RPMI7951 (cell line): ENCODE measurements around the gene IRF2BPL. TPM values are rescaled to one million over a fixed set of nuclear protein-coding genes. Genes with fewer than 3 reads are reported as not detected.
"Not testable (repeated sequence)": the region's sequence is repeated elsewhere in the genome, so short reads cannot be mapped to it uniquely, and the experiment has no call there.

ENCODE experiments used
- DNase-seq: peaks from one replicate; pipeline ENCODE4 v3.0.0-alpha.2; 2012; ENCODE audit warnings: low read depth
- total RNA-seq: library from RNA; depleted of rRNA; stranded (reverse); fragments of >200 nt; shearing (Covaris generic); gene quantifications from 2 replicates; pipeline ENCODE4 v1.2.3, GENCODE V29; 2014

The IRF2BPL gene
- total RNA-seq, 1 experiment from 2014 or later: 16.6 TPM

GRCh38 chr14:77033622-77034589 lies 5.4 kb upstream of the IRF2BPL start:
- DNase-seq: peak; percentile 91

- DNase-seq: peak; percentile 98
Observed at GRCh38 chr14:77032844-77033621, 4.5 kb upstream of the IRF2BPL start.

- no peak for DNase-seq
Observed at GRCh38 chr14:77032491-77032843, 4.0 kb upstream of the IRF2BPL start.

GRCh38 chr14:77031759-77032490 lies 3.4 kb upstream of the IRF2BPL start:
- peak; percentile 60 for DNase-seq

GRCh38 chr14:77027538-77028383 lies 747 bp downstream of the IRF2BPL start:
- DNase-seq: peak; percentile 82

GRCh38 chr14:77026930-77027537 lies 1.5 kb downstream of the IRF2BPL start:
- peak; percentile 49 for DNase-seq

GRCh38 chr14:77026166-77026929 lies 2.2 kb downstream of the IRF2BPL start:
- no peak for DNase-seq

- no peak for DNase-seq
Observed at GRCh38 chr14:77025744-77026165, 2.8 kb downstream of the IRF2BPL start.

GRCh38 chr14:77024171-77024691 lies 4.3 kb downstream of the IRF2BPL start:
- DNase-seq: peak; percentile 78

- peak; percentile 70 for DNase-seq
Observed at GRCh38 chr14:77023001-77023996, 5.2 kb downstream of the IRF2BPL start.

- no peak for DNase-seq
Observed at GRCh38 chr14:77022236-77022852, 6.2 kb downstream of the IRF2BPL start.

GRCh38 chr14:77021424-77021823 lies 7.1 kb downstream of the IRF2BPL start:
- DNase-seq: not testable (repeated sequence)

- no peak for DNase-seq
Observed at GRCh38 chr14:77018785-77019184, 9.7 kb downstream of the IRF2BPL start.

GRCh38 chr14:77017666-77018065 lies 10.8 kb downstream of the IRF2BPL start:
- DNase-seq: no peak

GRCh38 chr14:77014734-77015133 lies 13.8 kb downstream of the IRF2BPL start:
- no peak for DNase-seq

GRCh38 chr14:77014004-77014604 lies 14.4 kb downstream of the IRF2BPL start:
- DNase-seq: peak; percentile 34

GRCh38 chr14:77012193-77012765 lies 16.2 kb downstream of the IRF2BPL start:
- no peak for DNase-seq
